KMS-11 (cell line): Measurements from ENCODE around the gene NOC4L.
"Not testable (repeated sequence)": the region's sequence is repeated elsewhere in the genome, so short reads cannot be mapped to it uniquely, and the experiment has no call there.

Experiments
- H2AFZ ChIP-seq: fragments of 200-600 bp; sonication (generic); 2 replicates; pipeline ENCODE4 v1.6.1; 2016; ENCODE audit warnings: antibody characterized with exemption, mixed run types, low read depth
- H3K27ac ChIP-seq: fragments of 200-600 bp; sonication (generic); 2 replicates; pipeline ENCODE4 v1.6.1; 2016; ENCODE audit warnings: mild to moderate bottlenecking, mixed run types
- H3K27me3 ChIP-seq: fragments of 200-600 bp; sonication (generic); 2 replicates; pipeline ENCODE4 v1.6.1; 2017; ENCODE audit warnings: mild to moderate bottlenecking, low read depth, mixed run types, moderate library complexity; ENCODE audit not compliant: insufficient read depth
- H3K36me3 ChIP-seq: fragments of 200-600 bp; sonication (generic); 2 replicates; pipeline ENCODE4 v1.6.1; 2017; ENCODE audit warnings: mild to moderate bottlenecking, mixed run types; ENCODE audit not compliant: insufficient read depth
- H3K4me1 ChIP-seq: fragments of 200-600 bp; sonication (generic); 2 replicates; pipeline ENCODE4 v1.6.1; 2016; ENCODE audit warnings: mild to moderate bottlenecking, low read depth, mixed run types; ENCODE audit not compliant: poor library complexity, severe bottlenecking
- H3K4me2 ChIP-seq: fragments of 200-600 bp; sonication (generic); 2 replicates; pipeline ENCODE4 v1.7.0; 2016; ENCODE audit warnings: mild to moderate bottlenecking, mixed run types
- H3K4me3 ChIP-seq: fragments of 200-600 bp; sonication (generic); IDR thresholded peaks from 2 replicates; pipeline ENCODE4 v1.6.1; 2017; ENCODE audit warnings: low read depth, low read length, mixed read lengths; ENCODE audit not compliant: insufficient read depth
- H3K79me2 ChIP-seq: fragments of 200-600 bp; sonication (generic); 2 replicates; pipeline ENCODE4 v1.6.1; 2016; ENCODE audit warnings: low read depth, mixed run types; ENCODE audit not compliant: insufficient read depth
- H3K9ac ChIP-seq: fragments of 200-600 bp; sonication (generic); 2 replicates; pipeline ENCODE4 v1.6.1; 2016; ENCODE audit warnings: mild to moderate bottlenecking, mixed run types
- H4K20me1 ChIP-seq: fragments of 200-600 bp; sonication (generic); 2 replicates; pipeline ENCODE4 v1.6.1; 2016; ENCODE audit warnings: mild to moderate bottlenecking, mixed run types; ENCODE audit not compliant: insufficient read depth
- TF ChIP-seq, protein P1 (sequence below): fragments of 200-600 bp; sonication (generic); conservative IDR thresholded peaks from 2 replicates; pipeline ENCODE4 v1.6.1; 2017; ENCODE audit warnings: low read depth, mild to moderate bottlenecking, antibody characterized with exemption, low read length, moderate library complexity, mixed read lengths

The NOC4L gene

GRCh38 chr12:132102297-132102696 is 42.0 kb upstream of the NOC4L start:
- Histone ChIP-seq H3K4me1 (no peaks in the 10 kb centered on the region), H3K9ac (no peak overlapping the region), H3K27ac (no peak overlapping the region), H3K27me3 (no peaks in the 10 kb centered on the region), H3K79me2 (no peaks in the 10 kb centered on the region), H3K4me3 (no peak overlapping the region), H4K20me1 (no peaks in the 10 kb centered on the region), H3K36me3 (no peaks in the 10 kb centered on the region), H2AFZ (no peak overlapping the region), H3K4me2 (no peak overlapping the region)
- TF ChIP-seq, protein P1, sequence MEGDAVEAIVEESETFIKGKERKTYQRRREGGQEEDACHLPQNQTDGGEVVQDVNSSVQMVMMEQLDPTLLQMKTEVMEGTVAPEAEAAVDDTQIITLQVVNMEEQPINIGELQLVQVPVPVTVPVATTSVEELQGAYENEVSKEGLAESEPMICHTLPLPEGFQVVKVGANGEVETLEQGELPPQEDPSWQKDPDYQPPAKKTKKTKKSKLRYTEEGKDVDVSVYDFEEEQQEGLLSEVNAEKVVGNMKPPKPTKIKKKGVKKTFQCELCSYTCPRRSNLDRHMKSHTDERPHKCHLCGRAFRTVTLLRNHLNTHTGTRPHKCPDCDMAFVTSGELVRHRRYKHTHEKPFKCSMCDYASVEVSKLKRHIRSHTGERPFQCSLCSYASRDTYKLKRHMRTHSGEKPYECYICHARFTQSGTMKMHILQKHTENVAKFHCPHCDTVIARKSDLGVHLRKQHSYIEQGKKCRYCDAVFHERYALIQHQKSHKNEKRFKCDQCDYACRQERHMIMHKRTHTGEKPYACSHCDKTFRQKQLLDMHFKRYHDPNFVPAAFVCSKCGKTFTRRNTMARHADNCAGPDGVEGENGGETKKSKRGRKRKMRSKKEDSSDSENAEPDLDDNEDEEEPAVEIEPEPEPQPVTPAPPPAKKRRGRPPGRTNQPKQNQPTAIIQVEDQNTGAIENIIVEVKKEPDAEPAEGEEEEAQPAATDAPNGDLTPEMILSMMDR, result no peak

DNA sequence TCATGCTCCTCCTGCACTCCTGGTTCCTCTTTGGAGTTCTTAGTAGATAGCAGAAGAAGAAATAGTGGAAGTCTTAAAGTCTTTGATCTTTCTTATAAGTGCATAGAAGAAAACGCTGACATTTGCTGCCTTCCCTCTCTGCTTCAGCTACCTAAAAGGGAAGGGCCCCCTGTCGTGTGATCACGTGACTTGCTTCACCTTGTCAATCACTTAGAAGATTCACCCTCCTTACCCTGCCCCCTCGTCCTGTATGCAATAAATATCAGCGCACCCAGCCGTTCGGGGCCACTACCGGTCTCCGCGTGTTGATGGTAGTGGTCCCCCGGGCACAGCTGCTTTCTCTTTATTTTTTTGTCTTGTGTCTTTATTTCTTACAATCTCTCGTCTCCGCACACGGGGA is 41.2 kb upstream of the NOC4L start:
- not testable (repeated sequence) for H3K4me1 ChIP-seq, H3K4me2 ChIP-seq, H3K27me3 ChIP-seq, H4K20me1 ChIP-seq, H3K36me3 ChIP-seq, H3K27ac ChIP-seq, H3K9ac ChIP-seq, H2AFZ ChIP-seq, H3K4me3 ChIP-seq, H3K79me2 ChIP-seq

GRCh38 chr12:132103542-132104308 is 40.5 kb upstream of the NOC4L start:
- Histone ChIP-seq H3K36me3 (no peaks in the 10 kb centered on the region), H3K4me2 (no peak overlapping the region), H3K27me3 (no peaks in the 10 kb centered on the region), H2AFZ (no peak overlapping the region), H3K79me2 (no peaks in the 10 kb centered on the region), H3K4me3 (no peak overlapping the region), H3K9ac (no peak overlapping the region), H3K4me1 (no peaks in the 10 kb centered on the region), H4K20me1 (no peaks in the 10 kb centered on the region), H3K27ac (no peak overlapping the region)
- TF ChIP-seq, protein P1, result no peak

DNA sequence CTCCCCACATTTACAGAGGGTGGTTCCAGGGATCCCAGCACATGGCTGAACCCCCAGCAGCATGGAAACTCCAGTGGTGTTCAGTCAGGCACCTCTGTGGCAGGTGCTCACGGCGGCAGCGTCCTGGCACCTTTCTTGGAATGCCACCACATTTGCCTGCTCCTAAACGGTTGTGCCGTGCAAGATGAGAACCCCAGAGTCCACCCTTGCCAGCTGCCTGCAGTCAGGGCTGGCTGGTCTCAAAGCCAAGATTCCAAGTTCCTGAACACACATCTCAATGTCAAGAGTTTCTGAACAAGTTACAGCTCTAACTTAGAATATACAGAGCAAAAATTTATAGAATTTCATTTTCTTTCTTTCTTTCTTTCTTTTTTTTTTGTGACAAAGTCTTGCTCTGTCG is 38.8 kb upstream of the NOC4L start:
- H3K4me1 ChIP-seq, result no peaks in the 10 kb centered on the region
- no peak overlapping the region for H2AFZ ChIP-seq
- no peak overlapping the region for H3K9ac ChIP-seq
- TF ChIP-seq, protein P1, result no peak
- no peak overlapping the region for H3K27ac ChIP-seq
- no peak overlapping the region for H3K4me2 ChIP-seq
- no peaks in the 10 kb centered on the region for H3K36me3 ChIP-seq
- H3K27me3 ChIP-seq, result no peaks in the 10 kb centered on the region
- no peaks in the 10 kb centered on the region for H4K20me1 ChIP-seq
- H3K4me3 ChIP-seq, result no peak overlapping the region
- no peaks in the 10 kb centered on the region for H3K79me2 ChIP-seq

- H2AFZ ChIP-seq, result no peak overlapping the region
- no peaks in the 10 kb centered on the region for H3K79me2 ChIP-seq
- no peaks in the 10 kb centered on the region for H4K20me1 ChIP-seq
- H3K27ac ChIP-seq, result no peak overlapping the region
- H3K4me1 ChIP-seq, result no peaks in the 10 kb centered on the region
- H3K4me3 ChIP-seq, result no peak overlapping the region
- no peaks in the 10 kb centered on the region for H3K27me3 ChIP-seq
- no peak overlapping the region for H3K9ac ChIP-seq
- no peak overlapping the region for H3K4me2 ChIP-seq
- H3K36me3 ChIP-seq, result no peaks in the 10 kb centered on the region
- TF ChIP-seq, protein P1, result no peak
These were observed 37.3 kb upstream of the NOC4L start for GRCh38 chr12:132106921-132107320.
